Measurements from ENCODE around the gene RRAGD.

The RRAGD gene

GRCh38 chr6:89375427-89376267, 36.4 kb downstream of the RRAGD start:
- DNase-seq = peak; percentile 86

DNA sequence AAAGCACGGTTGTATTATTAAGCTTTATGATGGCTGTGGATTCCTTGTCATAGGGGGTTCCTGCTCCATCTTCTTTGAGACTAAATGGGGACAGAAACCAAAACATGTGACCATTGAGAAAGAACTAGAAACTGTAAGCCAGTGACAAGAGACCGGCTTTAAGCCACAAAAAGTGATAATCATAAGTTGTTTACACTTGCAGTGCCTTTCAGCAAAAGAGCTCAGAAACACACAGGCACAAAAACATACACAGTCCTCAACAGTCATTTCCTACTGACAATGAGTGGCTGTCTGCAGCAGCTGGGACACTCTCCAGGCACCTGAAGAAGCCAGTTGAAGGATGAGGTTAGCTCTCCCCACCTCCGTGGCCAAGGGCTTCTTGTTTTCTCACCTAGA, 39.6 kb downstream of the RRAGD start:
- no peak for DNase-seq

- DNase-seq = peak; percentile 62
These were observed 40.1 kb downstream of the RRAGD start for GRCh38 chr6:89371849-89372505.

DNA sequence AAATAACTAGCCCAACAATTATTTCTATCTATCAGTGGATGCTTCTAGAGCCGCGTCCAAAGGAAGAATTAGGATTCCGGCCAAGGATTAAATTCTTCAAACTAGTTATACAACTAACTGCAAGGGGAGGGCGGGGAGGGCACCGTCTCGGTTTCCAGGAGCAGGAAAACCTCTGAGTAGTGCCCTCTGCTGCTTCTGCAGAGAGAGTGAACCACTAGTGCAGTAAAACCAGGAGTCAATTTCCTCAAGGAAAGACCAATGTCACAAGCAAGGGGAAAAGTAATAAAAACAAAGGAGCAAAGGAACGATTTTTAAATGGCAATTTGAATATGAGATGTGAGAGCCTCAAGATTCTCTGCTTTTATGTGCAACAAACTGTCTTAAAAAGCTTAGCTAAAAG, 43.1 kb downstream of the RRAGD start:
- no peak for DNase-seq

GRCh38 chr6:89368107-89368506, 44.0 kb downstream of the RRAGD start:
- peak; percentile 38 for DNase-seq

DNA sequence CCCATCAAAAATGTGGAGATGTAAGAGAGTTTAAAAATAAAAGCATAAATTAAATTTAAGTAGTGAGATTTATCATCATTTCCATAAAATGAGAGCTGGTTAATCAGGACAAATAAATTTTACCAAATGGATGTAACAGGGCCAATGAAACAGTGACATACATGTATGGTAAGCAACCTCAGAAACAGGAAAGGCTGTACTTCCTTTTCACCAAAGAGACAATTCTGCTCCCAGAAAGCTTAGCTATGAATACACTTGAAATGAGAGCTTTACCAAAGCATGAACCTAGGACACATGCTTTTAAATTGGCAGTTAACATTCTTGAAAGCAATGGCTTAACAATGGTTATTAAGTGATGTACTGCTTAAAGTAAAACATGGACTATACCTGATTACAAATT, 47.5 kb downstream of the RRAGD start:
- no peak for DNase-seq

DNA sequence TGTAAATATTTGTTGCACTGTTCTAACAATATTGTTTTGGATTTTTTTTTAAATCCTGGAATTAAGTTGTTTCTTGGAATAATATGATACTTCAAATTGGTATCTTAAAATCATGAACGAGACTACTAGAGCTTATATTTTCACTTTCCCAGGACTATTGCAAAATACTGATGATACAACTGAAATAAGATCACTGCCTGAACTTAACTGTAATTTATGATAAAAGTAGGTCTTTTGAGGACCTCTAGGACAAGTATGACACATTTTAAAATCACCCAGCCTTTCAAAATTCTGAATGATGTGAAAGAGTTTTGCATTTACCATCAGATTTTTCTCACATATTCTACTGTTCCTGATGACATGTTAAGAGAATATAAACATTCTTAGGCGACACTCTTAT, 50.9 kb downstream of the RRAGD start:
- no peak for DNase-seq

DNA sequence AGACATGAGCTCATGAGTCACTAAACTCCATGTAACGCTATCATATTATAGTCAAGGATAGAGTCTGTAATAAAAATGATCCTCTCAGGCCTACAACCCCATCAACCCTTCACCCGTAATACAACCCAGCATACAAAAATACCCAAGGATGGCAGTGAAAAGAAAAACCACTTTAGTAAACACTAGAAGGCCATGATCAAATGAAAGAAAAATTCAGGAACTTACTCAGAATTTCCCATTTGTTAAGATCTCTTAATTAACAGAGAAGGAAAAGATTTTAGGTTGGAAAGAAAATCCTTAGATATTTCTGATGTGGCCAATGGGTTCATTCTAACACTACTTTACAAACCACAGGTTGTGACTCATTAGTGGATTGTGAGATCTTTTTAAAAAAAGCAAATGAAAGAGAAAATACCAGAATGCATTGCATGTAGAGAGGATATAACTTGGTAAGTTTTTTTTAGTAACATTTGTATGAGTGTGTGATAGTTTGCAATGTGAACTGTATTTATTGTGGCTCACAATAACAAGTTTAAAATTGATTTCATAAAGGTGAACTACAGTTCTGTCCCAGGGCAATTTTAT, 51.6 kb downstream of the RRAGD start:
- DNase-seq = no peak

- no peak for DNase-seq
These were observed 52.5 kb downstream of the RRAGD start for GRCh38 chr6:89359561-89359960.

- peak; percentile 19 for DNase-seq
These were observed 54.7 kb downstream of the RRAGD start for GRCh38 chr6:89357390-89357789.

- DNase-seq = no peak
These were observed 55.4 kb downstream of the RRAGD start for GRCh38 chr6:89356642-89357170.

DNA sequence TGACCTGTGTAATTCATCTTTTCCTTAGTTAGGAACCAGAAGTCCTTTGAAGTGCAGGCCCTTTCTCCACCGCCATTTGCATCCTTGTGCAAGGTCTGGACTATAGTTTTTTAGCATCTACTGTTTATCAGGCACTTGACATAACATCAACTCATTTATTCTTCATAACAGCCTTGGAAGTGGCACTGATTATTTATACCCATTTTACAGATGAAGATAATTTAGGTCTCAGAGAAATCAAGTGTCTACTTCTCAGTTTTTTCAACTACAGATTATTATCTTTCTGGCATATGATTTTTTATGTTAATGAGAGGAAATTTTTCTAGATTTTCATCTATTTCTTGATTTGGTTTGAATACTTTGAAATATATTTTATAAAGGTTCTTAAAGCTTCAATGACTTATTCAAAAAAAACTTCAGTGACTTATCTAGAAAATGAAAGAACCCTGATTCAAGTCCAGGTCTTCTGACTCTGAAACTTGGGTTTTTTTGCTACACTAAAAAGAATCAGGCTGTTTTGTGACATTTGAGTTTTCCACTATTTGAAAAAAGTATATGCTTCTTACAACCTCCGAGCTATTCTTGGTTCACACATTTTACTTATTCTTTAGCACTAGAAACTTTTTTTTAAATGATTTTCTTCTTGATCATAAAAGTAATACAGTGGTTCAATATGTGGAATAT, 56.4 kb downstream of the RRAGD start:
- no peak for DNase-seq

DNA sequence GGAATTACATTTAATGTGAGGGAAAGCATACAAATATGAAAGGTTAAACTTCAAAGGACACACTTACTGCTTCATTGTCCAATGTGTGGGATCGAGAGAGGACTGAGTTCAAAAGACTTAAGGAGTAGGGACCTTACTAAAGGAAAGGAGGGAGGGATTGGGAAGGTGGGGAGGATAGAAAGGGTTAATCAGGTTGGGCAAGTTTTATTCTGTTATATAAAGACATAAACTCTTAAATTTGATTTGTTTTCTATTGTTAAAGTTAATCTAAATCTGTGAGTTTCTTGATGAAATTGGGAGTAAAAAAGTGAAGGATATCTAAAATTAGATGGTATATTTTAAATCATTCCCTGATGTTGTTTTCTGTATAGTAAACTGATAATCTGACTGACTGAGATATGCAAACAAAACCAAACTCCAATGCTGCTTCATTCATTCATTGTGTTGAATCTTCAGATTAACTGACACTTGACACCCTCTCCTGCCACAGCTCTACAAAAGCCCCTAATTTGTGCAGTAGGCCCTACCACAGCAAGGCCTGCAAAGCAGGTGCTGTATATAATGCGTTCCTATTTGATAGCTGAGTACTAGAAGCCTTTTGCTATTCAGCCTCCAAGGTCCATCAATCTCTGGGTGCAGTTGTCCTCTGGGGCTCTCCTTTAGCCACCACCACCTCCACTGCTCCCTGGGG, 58.2 kb downstream of the RRAGD start:
- no peak for DNase-seq

- no peak for DNase-seq
These were observed 58.9 kb downstream of the RRAGD start for GRCh38 chr6:89353118-89353556.

DNA sequence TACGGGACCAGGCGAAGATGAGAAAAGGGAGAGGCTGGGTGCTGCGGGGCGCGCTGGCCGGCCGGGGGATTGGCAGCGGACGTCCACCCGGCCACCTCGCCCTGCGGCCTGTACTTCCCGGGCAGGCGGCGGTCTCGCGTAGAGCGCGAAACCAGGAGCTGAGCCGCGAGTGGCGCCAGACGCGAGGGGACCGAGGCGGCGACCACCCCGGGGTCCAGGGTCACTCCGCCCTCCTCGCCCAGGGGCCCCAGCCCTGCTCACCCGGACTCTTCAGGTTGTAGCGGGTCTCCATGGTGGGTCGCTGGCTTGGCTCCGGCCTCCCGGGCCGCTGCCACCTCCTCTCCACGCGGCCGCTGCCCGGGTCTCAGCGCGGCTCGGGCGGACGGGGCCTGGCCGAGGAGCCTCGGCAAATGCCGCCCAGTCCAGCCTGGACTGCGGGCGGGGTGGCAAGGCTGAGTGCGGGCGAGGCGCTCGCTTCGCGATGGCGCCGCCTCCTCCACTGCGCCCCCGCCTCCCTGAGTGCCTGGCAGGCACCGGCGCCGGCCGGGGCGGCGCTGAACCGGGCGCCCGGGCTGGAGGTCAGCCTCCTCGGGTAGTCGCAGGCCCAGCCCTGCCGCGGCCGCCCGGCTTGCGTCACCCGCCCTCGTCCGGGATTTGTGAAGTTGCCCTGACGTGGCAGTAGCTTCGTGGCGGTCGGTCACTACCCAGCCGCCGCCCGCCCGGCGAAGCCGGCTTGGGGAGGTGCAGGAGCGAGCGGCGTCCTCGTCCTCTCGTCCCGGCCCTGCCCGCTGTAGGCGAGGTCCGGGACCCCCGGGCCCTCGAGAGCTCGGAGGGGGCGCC, 59.6 kb downstream of the RRAGD start, which contains the start of gene UBE2J1:
TSS of gene UBE2J1 (minus strand) at position 445 of the 840 bp plus-strand sequence. CDS start at position 292, 153 bp downstream.
- peak; percentile 66 for DNase-seq

GRCh38 chr6:89351671-89352277, 60.3 kb downstream of the RRAGD start:
- DNase-seq = peak; percentile 9

- peak; percentile 32 for DNase-seq
These were observed 61.6 kb downstream of the RRAGD start for GRCh38 chr6:89350281-89350966.

- DNase-seq = no peak
These were observed 63.7 kb downstream of the RRAGD start for GRCh38 chr6:89348372-89348771.

GRCh38 chr6:89347825-89348224, 64.2 kb downstream of the RRAGD start:
- no peak for DNase-seq

GRCh38 chr6:89346433-89346832, 65.6 kb downstream of the RRAGD start:
- no peak for DNase-seq
